Osteoblast (primary cell): ENCODE results near the gene FSTL4. TPM values are rescaled to one million over a fixed set of nuclear protein-coding genes. Genes with fewer than 3 reads are reported as not detected.

Experiments
- DNase-seq: peaks from one replicate; pipeline ENCODE4 v3.0.0; 2011; ENCODE audit warnings: low spot score, mixed read lengths; ENCODE audit not compliant: insufficient read length; ENCODE audit errors: missing footprints
- H2AFZ ChIP-seq: 2 replicates; pipeline ENCODE4 v1.6.0; 2011; ENCODE audit warnings: mild to moderate bottlenecking, low read length
- H3K27ac ChIP-seq: 2 replicates; pipeline ENCODE4 v1.5.1; 2011; ENCODE audit warnings: mild to moderate bottlenecking, low read depth, low read length, moderate library complexity
- H3K27me3 ChIP-seq: 2 replicates; pipeline ENCODE4 v1.6.0; 2012; ENCODE audit warnings: mild to moderate bottlenecking, control low read depth, inconsistent platforms, low read length, moderate library complexity; ENCODE audit not compliant: insufficient read depth
- H3K36me3 ChIP-seq: 2 replicates; pipeline ENCODE4 v1.5.1; 2011; ENCODE audit warnings: mild to moderate bottlenecking, low read length, control low read depth, moderate library complexity; ENCODE audit not compliant: insufficient read depth
- H3K4me1 ChIP-seq: 2 replicates; pipeline ENCODE4 v1.5.1; 2011; ENCODE audit warnings: mild to moderate bottlenecking, low read length, control low read depth, moderate library complexity; ENCODE audit not compliant: insufficient read depth
- H3K4me2 ChIP-seq: 2 replicates; pipeline ENCODE4 v1.6.0; 2011; ENCODE audit warnings: mild to moderate bottlenecking, low read length; ENCODE audit not compliant: insufficient read depth
- H3K4me3 ChIP-seq: fragments of 200-600 bp; sonication (generic); 3 replicates; pipeline ENCODE4 v1.5.1; 2012; ENCODE audit warnings: mild to moderate bottlenecking, low read length, inconsistent platforms; ENCODE audit not compliant: insufficient read depth
- H3K79me2 ChIP-seq: 2 replicates; pipeline ENCODE4 v1.6.0; 2012; ENCODE audit warnings: mild to moderate bottlenecking, low read length, control low read depth, inconsistent platforms; ENCODE audit not compliant: insufficient read depth
- H3K9me3 ChIP-seq: 2 replicates; pipeline ENCODE4 v1.5.1; 2011; ENCODE audit warnings: low read depth, low read length, control low read depth
- H4K20me1 ChIP-seq: 2 replicates; pipeline ENCODE4 v1.6.0; 2012; ENCODE audit warnings: mild to moderate bottlenecking, low read length, control low read depth; ENCODE audit not compliant: insufficient read depth
- CTCF ChIP-seq: IDR thresholded peaks from 2 replicates; pipeline ENCODE4 v1.5.1; 2011; ENCODE audit warnings: mild to moderate bottlenecking, low read depth, low read length, moderate library complexity; ENCODE audit errors: extremely low read depth
- total RNA-seq: library from RNA; depleted of rRNA; stranded (reverse); fragments of >200 nt; gene quantifications from 2 replicates; pipeline ENCODE4 v1.2.3, GENCODE V29; 2012

FSTL4 gene
- total RNA-seq, 1 donor, result not detected

- no peaks in the 10 kb centered on the region for H3K79me2 ChIP-seq
- no peak for TF ChIP-seq CTCF
- H3K36me3 ChIP-seq, result no peaks in the 10 kb centered on the region
- no peak overlapping the region for H3K27ac ChIP-seq
- no peaks in the 10 kb centered on the region for H3K27me3 ChIP-seq
- H4K20me1 ChIP-seq, result no peaks in the 10 kb centered on the region
- H3K4me1 ChIP-seq, result no peaks in the 10 kb centered on the region
- no peak overlapping the region for H2AFZ ChIP-seq
- H3K9me3 ChIP-seq, result no peaks in the 10 kb centered on the region
- H3K4me3 ChIP-seq, result no peak overlapping the region
- no peak overlapping the region for H3K4me2 ChIP-seq
- DNase-seq, result no peak
Observed at GRCh38 chr5:133627180-133627579, 14.8 kb upstream of the FSTL4 start.

GRCh38 chr5:133624316-133624715 is 12.0 kb upstream of the FSTL4 start:
- H3K4me3 ChIP-seq, result no peak overlapping the region
- DNase-seq, result no peak
- no peak overlapping the region for H3K4me2 ChIP-seq
- peaks cover 3% of the 10 kb centered on the region for H3K27me3 ChIP-seq
- H3K27ac ChIP-seq, result no peak overlapping the region
- H3K79me2 ChIP-seq, result no peaks in the 10 kb centered on the region
- H3K36me3 ChIP-seq, result no peaks in the 10 kb centered on the region
- H4K20me1 ChIP-seq, result no peaks in the 10 kb centered on the region
- H3K4me1 ChIP-seq, result no peaks in the 10 kb centered on the region
- no peaks in the 10 kb centered on the region for H3K9me3 ChIP-seq
- H2AFZ ChIP-seq, result no peak overlapping the region
- no peak for TF ChIP-seq CTCF

- Histone ChIP-seq H3K27ac (no peak overlapping the region), H3K79me2 (no peaks in the 10 kb centered on the region), H3K9me3 (no peaks in the 10 kb centered on the region), H3K4me2 (no peak overlapping the region), H3K4me1 (no peaks in the 10 kb centered on the region), H2AFZ (no peak overlapping the region), H3K27me3 (peaks cover 23% of the 10 kb centered on the region), H3K36me3 (no peaks in the 10 kb centered on the region), H3K4me3 (no peak overlapping the region), H4K20me1 (no peaks in the 10 kb centered on the region)
- no peak for TF ChIP-seq CTCF
- DNase-seq, result no peak
Observed at GRCh38 chr5:133618141-133618540, 5.8 kb upstream of the FSTL4 start.

- no peaks in the 10 kb centered on the region for H3K9me3 ChIP-seq
- peaks cover 53% of the 10 kb centered on the region for H3K27me3 ChIP-seq
- H3K4me1 ChIP-seq, result no peaks in the 10 kb centered on the region
- no peaks in the 10 kb centered on the region for H3K36me3 ChIP-seq
- H3K27ac ChIP-seq, result no peak overlapping the region
- TF ChIP-seq CTCF, result no peak
- no peaks in the 10 kb centered on the region for H3K79me2 ChIP-seq
- no peak overlapping the region for H3K4me2 ChIP-seq
- no peaks in the 10 kb centered on the region for H4K20me1 ChIP-seq
- no peak overlapping the region for H3K4me3 ChIP-seq
- no peak for DNase-seq
- H2AFZ ChIP-seq, result no peak overlapping the region
Observed at GRCh38 chr5:133613743-133614142, 1.4 kb upstream of the FSTL4 start.
